ENCODE data around the gene STEAP1B. TPM values are rescaled to one million over a fixed set of nuclear protein-coding genes. Genes with fewer than 3 reads are reported as not detected.

The STEAP1B gene
- total and polyA plus RNA-seq, 2 donors (not counting 3 experiments of a cell fraction or from before 2014, with no cell fraction given) = 32.2 to 46.1 TPM

- H3K4me1 ChIP-seq (ENCODE audit: control insufficient read depth, extremely low read depth, insufficient read depth, low read length) = peaks cover 50% of the 10 kb centered on the region
- no peak for DNase-seq (ENCODE audit: low read depth, low spot score)
- H3K4me2 ChIP-seq (ENCODE audit: insufficient read depth, low read length) = no peak overlapping the region
- H3K79me2 ChIP-seq (ENCODE audit: control insufficient read depth, insufficient read depth, low read length) = peaks cover 37% of the 10 kb centered on the region
- ChIA-PET CTCF (no interaction called here), POLR2A (no interaction called here)
- H3K9me3 ChIP-seq (replicated peaks; ENCODE audit: control insufficient read depth, insufficient read depth, low read length) = no peaks in the 10 kb centered on the region
- dilution Hi-C loops (cut with MboI; ENCODE audit: extremely low pct_ligation_motif_present, low sequenced_read_pairs) (no loop called here), intact Hi-C loops (cut with micrococcal nuclease) (loop anchor here (2.0 to 5.0 kb wide), 2 partner anchors 131 to 269 kb away; partner anchors contain the start of gene RAPGEF5)
- no peak overlapping the region for H2AFZ ChIP-seq (ENCODE audit: low read depth, low read length)
- no peaks in the 10 kb centered on the region for H3K27me3 ChIP-seq (ENCODE audit: control insufficient read depth in 2 of 2, insufficient read depth in 2 of 2, low read length in 2 of 2)
- H3K9me1 ChIP-seq (replicated peaks; ENCODE audit: control insufficient read depth, extremely low read depth, insufficient read depth, low read length) = no peaks in the 10 kb centered on the region
- no peak overlapping the region for H3K4me3 ChIP-seq (replicated peaks in 1 of 3; ENCODE audit: insufficient read depth in 1 of 3, low read depth in 1 of 3, low read length in 3 of 3)
- no peaks in the 10 kb centered on the region for H4K20me1 ChIP-seq (replicated peaks; ENCODE audit: control insufficient read depth, extremely low read depth, insufficient read depth, low read length)
- peaks cover 0 to 12% of the 10 kb centered on the region in 2 experiments for H3K36me3 ChIP-seq (ENCODE audit: control insufficient read depth in 2 of 2, extremely low read depth in 1 of 2, insufficient read depth in 2 of 2, low read length in 2 of 2)
- BruUV-seq (replicated peaks) = no TSS peak
- FAIRE-seq = no peak
- peak overlapping the region; percentile 44 for H3K27ac ChIP-seq (ENCODE audit: insufficient read depth, low read depth, low read length)
- no peak for TF ChIP-seq MAX (IDR thresholded peaks at IDR 0.05; ENCODE audit: insufficient read depth, insufficient read length)
- no peak for TF ChIP-seq JUN (IDR thresholded peaks at IDR 0.05; ENCODE audit: borderline replicate concordance, insufficient read depth, insufficient read length, low read depth)
- TF ChIP-seq MYC (IDR thresholded peaks at IDR 0.05; ENCODE audit: low read depth, low read length) = no peak
- no peak for TF ChIP-seq CTCF (IDR thresholded peaks at IDR 0.05; ENCODE audit: extremely low read depth in 1 of 2, insufficient read depth in 1 of 2, low read depth in 1 of 2, low read length in 2 of 2)
- no peak for TF ChIP-seq GATA2 (IDR thresholded peaks at IDR 0.05; ENCODE audit: insufficient read depth, insufficient read length, low read depth, low read length)
- TF ChIP-seq FOS (IDR thresholded peaks at IDR 0.05; ENCODE audit: borderline replicate concordance, insufficient read depth, low read length) = no peak
- TF ChIP-seq POLR2AphosphoS5 (IDR thresholded peaks at IDR 0.05; ENCODE audit: insufficient read depth, low read depth, low read length) = no peak
- TF ChIP-seq POLR2A (IDR thresholded peaks at IDR 0.05; ENCODE audit: low read depth, low read length) = no peak
- no peak for TF ChIP-seq EZH2 (IDR thresholded peaks at IDR 0.05; ENCODE audit: borderline replicate concordance, low read depth, low read length, severe bottlenecking)
- no peak overlapping the region for H3K9ac ChIP-seq (replicated peaks; ENCODE audit: extremely low read depth, insufficient read depth, low read length)
Observed at GRCh38 chr7:22487978-22488642, 11.9 kb downstream of the STEAP1B start.
